A549 (cell line): ENCODE results near the gene TARP.

ENCODE experiments used
- ATAC-seq, 2 experiments: fragments of 200-7000 bp in 1 of 2; fragments of >200 bp in 1 of 2; cut with Nextera tagmentation in 1 of 2; cut with Tn5 transposase in 1 of 2; 3 replicates each; pipeline versions ENCODE4 v1.8.0 to v1.9.1; 2018 to 2020; ENCODE audit warnings: mild to moderate bottlenecking in 1 of 2, moderate library complexity in 1 of 2
- CTCF ChIA-PET: fragments of 300-600 bp; sonication (Branson Sonifier 250); formaldehyde crosslinking; extraction: SDS; loops from one replicate; lab custom pipeline; 2021; ENCODE audit warnings: antibody characterized with exemption, inconsistent platforms; lab: Yijun Ruan, JAX
- POLR2A ChIA-PET: fragments of 350-600 bp; formaldehyde crosslinking; extraction: SDS; loops from one replicate; lab custom pipeline; 2021; ENCODE audit warnings: antibody characterized with exemption, inconsistent platforms; lab: Yijun Ruan, JAX
- DNase-seq, 2 experiments: peaks; one replicate each; pipeline versions ENCODE4 v3.0.0 to v3.0.0-alpha.2; 2011 to 2016; ENCODE audit warnings: low read depth in 1 of 2, low spot score in 1 of 2
- FAIRE-seq: peaks from 2 replicates; lab custom pipeline; 2011; peaks lifted over from hg19 to GRCh38; lab: Jason Lieb, UNC
- H3K27ac ChIP-seq, 2 experiments: fragments of >200 bp; sonication (Bioruptor Twin); formaldehyde crosslinking; 3 replicates each; pipeline ENCODE4 v1.5.1; 2016 to 2017
- H3K4me1 ChIP-seq: fragments of >200 bp; sonication (Bioruptor Twin); formaldehyde crosslinking; 3 replicates; pipeline ENCODE4 v1.6.1; 2016
- H3K4me2 ChIP-seq: fragments of >200 bp; sonication (Bioruptor Twin); formaldehyde crosslinking; 3 replicates; pipeline ENCODE4 v1.6.1; 2016
- H3K4me3 ChIP-seq: fragments of >200 bp; sonication (Bioruptor Twin); formaldehyde crosslinking; 3 replicates; pipeline ENCODE4 v1.5.1; 2016
- H3K9me3 ChIP-seq: fragments of >200 bp; sonication (Bioruptor Twin); formaldehyde crosslinking; 3 replicates; pipeline ENCODE4 v1.6.1; 2016
- BHLHE40 ChIP-seq: IDR thresholded peaks from 2 replicates; pipeline ENCODE4 v1.6.1; 2012; ENCODE audit warnings: low read depth, low read length, inconsistent platforms
- CBX8 ChIP-seq: fragments of 200-600 bp; sonication (generic); IDR thresholded peaks from 2 replicates; pipeline ENCODE4 v1.6.1; 2016
- CHD2 ChIP-seq: fragments of 150-350 bp; IDR thresholded peaks from 2 replicates; pipeline ENCODE4 v1.6.1; 2014; ENCODE audit warnings: low read length; ENCODE audit not compliant: partially characterized antibody
- CHD4 ChIP-seq: fragments of 200-600 bp; sonication (generic); IDR thresholded peaks from 2 replicates; pipeline ENCODE4 v1.6.1; 2016; ENCODE audit warnings: antibody characterized with exemption, mild to moderate bottlenecking, borderline replicate concordance
- EHF ChIP-seq: fragments of 250-450 bp; sonication (Bioruptor Pico); IDR thresholded peaks from 2 replicates; pipeline ENCODE4 v1.5.0; 2020; ENCODE audit warnings: mild to moderate bottlenecking
- EHMT2 ChIP-seq: fragments of 200-600 bp; sonication (generic); IDR thresholded peaks from 2 replicates; pipeline ENCODE4 v1.6.1; 2016; ENCODE audit warnings: antibody characterized with exemption, low read depth, mild to moderate bottlenecking, moderate library complexity
- ESRRA ChIP-seq: fragments of 150-350 bp; IDR thresholded peaks from 2 replicates; pipeline ENCODE4 v1.6.1; 2014; ENCODE audit warnings: mild to moderate bottlenecking, low read length, borderline replicate concordance
- FOSB ChIP-seq: fragments of 250-450 bp; sonication (Bioruptor Pico); IDR thresholded peaks from 2 replicates; pipeline ENCODE4 v1.5.0; 2020; ENCODE audit warnings: mild to moderate bottlenecking, moderate library complexity
- GATA3 ChIP-seq: IDR thresholded peaks from 2 replicates; pipeline ENCODE4 v1.6.1; 2012; ENCODE audit warnings: borderline replicate concordance
- HEYL ChIP-seq: fragments of 250-450 bp; sonication (Bioruptor Pico); IDR thresholded peaks from 2 replicates; pipeline ENCODE4 v1.8.0; 2021; ENCODE audit warnings: mild to moderate bottlenecking, moderate library complexity
- HOXA7 ChIP-seq: fragments of 250-450 bp; sonication (Bioruptor Pico); IDR thresholded peaks from 2 replicates; pipeline ENCODE4 v1.5.0; 2020; ENCODE audit warnings: mild to moderate bottlenecking, moderate library complexity
- HOXB5 ChIP-seq: fragments of 250-450 bp; sonication (Bioruptor Pico); IDR thresholded peaks from 2 replicates; pipeline ENCODE4 v1.5.0; 2020; ENCODE audit warnings: mild to moderate bottlenecking, moderate library complexity
- JUNB ChIP-seq: fragments of >200 bp; sonication (Bioruptor Twin); formaldehyde crosslinking; IDR thresholded peaks from 2 replicates; pipeline ENCODE4 v1.6.1; 2016
- KDM5A ChIP-seq: fragments of 200-600 bp; sonication (generic); IDR thresholded peaks from 2 replicates; pipeline ENCODE4 v1.6.1; 2016; ENCODE audit warnings: antibody characterized with exemption, mild to moderate bottlenecking
- MAFK ChIP-seq: fragments of 450-650 bp; IDR thresholded peaks from 2 replicates; pipeline ENCODE4 v1.6.1; 2014; ENCODE audit not compliant: partially characterized antibody
- MAZ ChIP-seq: fragments of 150-350 bp; IDR thresholded peaks from 2 replicates; pipeline ENCODE4 v1.6.1; 2014; ENCODE audit warnings: antibody characterized with exemption, low read depth, low read length, borderline replicate concordance
- MYC ChIP-seq: IDR thresholded peaks from 2 replicates; pipeline ENCODE4 v1.6.1; 2012; ENCODE audit warnings: mild to moderate bottlenecking, inconsistent platforms, low read length, improper control_type of control experiment, borderline replicate concordance
- NR3C1 ChIP-seq: fragments of >200 bp; sonication (Bioruptor Twin); formaldehyde crosslinking; IDR thresholded peaks from 3 replicates; pipeline ENCODE4 v1.6.1; 2017
- RAD21 ChIP-seq, 2 experiments: fragments of >200 bp in 1 of 2; sonication (Bioruptor Twin) in 1 of 2; formaldehyde crosslinking in 1 of 2; IDR thresholded peaks in 1 of 2; conservative IDR thresholded peaks in 1 of 2; 2 replicates in 1 of 2; 3 replicates in 1 of 2; pipeline ENCODE4 v1.6.1; 2012 to 2018; ENCODE audit warnings: inconsistent platforms in 1 of 2
- RARB ChIP-seq: fragments of 250-450 bp; sonication (Bioruptor Pico); IDR thresholded peaks from 2 replicates; pipeline ENCODE4 v1.8.0; 2021; ENCODE audit warnings: mild to moderate bottlenecking, moderate library complexity
- SMC3 ChIP-seq: fragments of >200 bp; sonication (Bioruptor Twin); formaldehyde crosslinking; IDR thresholded peaks from 3 replicates; pipeline ENCODE4 v1.6.1; 2018; ENCODE audit warnings: inconsistent platforms
- ZC3H11A ChIP-seq: fragments of 450-650 bp; IDR thresholded peaks from 2 replicates; pipeline ENCODE4 v1.6.1; 2014; ENCODE audit warnings: antibody characterized with exemption, mild to moderate bottlenecking
- WGBS: methylation state at CpG from one replicate; pipeline ENCODE4 v1.1.6; 2017; ENCODE audit errors: missing lambda C conversion rate; 5-methylcytosine and 5-hydroxymethylcytosine counted together
- TF ChIP-seq, protein P1 (sequence below): fragments of 450-650 bp; IDR thresholded peaks from 2 replicates; pipeline ENCODE4 v1.6.1; 2014; ENCODE audit warnings: antibody characterized with exemption
- TF ChIP-seq, protein P2 (sequence below): fragments of >200 bp; sonication (Bioruptor Twin); formaldehyde crosslinking; IDR thresholded peaks from 3 replicates; pipeline ENCODE4 v1.5.1; 2016
- TF ChIP-seq, protein P3 (sequence below): IDR thresholded peaks from 2 replicates; pipeline ENCODE4 v1.6.1; 2012
- TF ChIP-seq, protein P4 (sequence below): fragments of >200 bp; sonication (Bioruptor Twin); formaldehyde crosslinking; IDR thresholded peaks from 2 replicates; pipeline ENCODE4 v1.6.1; 2016
- TF ChIP-seq, protein P5 (sequence below): IDR thresholded peaks from 2 replicates; pipeline ENCODE4 v1.6.1; 2012; ENCODE audit warnings: low read depth, borderline replicate concordance

TARP gene

DNA sequence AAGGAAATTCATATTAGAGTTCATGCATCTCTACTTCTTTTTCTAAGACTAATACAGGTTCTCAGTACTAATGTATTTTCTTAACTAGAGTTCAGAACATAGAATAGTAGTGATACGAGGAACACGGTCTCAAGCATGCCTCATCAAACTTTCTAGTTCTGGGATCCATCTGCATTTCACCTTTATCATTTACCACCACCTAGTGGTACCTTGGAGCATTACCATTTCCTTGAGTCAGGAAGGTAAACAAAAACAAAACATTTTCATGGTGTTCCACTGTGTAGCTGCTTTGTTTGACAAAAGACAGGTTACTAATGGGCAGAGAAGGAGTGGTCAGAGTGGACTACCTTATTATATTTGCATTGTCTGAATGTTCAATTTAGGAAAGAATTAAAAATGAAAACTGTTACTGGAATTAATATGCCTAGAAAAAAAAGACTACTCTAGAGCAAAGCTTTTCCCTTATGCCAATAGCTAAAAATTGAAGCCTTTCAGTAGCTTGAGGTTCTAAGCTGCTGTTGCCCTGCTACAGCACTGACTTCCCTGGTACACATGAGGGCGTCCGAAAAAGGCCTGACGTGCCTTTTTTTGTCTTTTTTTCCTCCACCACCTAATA is 50.8 kb downstream of the TARP start:
- TF ChIP-seq KDM5A (no peak), RARB (no peak), ESRRA (no peak), MYC (no peak), ZC3H11A (no peak), GATA3 (no peak), BHLHE40 (no peak), FOSB (CRISPR knock-in tag) (no peak), CHD4 (no peak), HOXA7 (CRISPR knock-in tag) (no peak), SMC3 (peak; percentile 71), JUNB (no peak), EHF (CRISPR knock-in tag) (no peak), EHMT2 (no peak), MAFK (no peak), NR3C1 (no peak), HEYL (CRISPR knock-in tag) (no peak), HOXB5 (CRISPR knock-in tag) (no peak), MAZ (no peak), RAD21 (conservative IDR thresholded peaks at IDR 0.05 in 1 of 2, IDR thresholded peaks at IDR 0.05 in 1 of 2) (peak; percentile 89 to 90)
- TF ChIP-seq, protein P1, sequence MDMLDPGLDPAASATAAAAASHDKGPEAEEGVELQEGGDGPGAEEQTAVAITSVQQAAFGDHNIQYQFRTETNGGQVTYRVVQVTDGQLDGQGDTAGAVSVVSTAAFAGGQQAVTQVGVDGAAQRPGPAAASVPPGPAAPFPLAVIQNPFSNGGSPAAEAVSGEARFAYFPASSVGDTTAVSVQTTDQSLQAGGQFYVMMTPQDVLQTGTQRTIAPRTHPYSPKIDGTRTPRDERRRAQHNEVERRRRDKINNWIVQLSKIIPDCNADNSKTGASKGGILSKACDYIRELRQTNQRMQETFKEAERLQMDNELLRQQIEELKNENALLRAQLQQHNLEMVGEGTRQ = no peak
- TF ChIP-seq, protein P2, sequence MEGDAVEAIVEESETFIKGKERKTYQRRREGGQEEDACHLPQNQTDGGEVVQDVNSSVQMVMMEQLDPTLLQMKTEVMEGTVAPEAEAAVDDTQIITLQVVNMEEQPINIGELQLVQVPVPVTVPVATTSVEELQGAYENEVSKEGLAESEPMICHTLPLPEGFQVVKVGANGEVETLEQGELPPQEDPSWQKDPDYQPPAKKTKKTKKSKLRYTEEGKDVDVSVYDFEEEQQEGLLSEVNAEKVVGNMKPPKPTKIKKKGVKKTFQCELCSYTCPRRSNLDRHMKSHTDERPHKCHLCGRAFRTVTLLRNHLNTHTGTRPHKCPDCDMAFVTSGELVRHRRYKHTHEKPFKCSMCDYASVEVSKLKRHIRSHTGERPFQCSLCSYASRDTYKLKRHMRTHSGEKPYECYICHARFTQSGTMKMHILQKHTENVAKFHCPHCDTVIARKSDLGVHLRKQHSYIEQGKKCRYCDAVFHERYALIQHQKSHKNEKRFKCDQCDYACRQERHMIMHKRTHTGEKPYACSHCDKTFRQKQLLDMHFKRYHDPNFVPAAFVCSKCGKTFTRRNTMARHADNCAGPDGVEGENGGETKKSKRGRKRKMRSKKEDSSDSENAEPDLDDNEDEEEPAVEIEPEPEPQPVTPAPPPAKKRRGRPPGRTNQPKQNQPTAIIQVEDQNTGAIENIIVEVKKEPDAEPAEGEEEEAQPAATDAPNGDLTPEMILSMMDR = peak; percentile 95
- TF ChIP-seq, protein P3, sequence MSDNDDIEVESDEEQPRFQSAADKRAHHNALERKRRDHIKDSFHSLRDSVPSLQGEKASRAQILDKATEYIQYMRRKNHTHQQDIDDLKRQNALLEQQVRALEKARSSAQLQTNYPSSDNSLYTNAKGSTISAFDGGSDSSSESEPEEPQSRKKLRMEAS = no peak
- TF ChIP-seq, protein P4, sequence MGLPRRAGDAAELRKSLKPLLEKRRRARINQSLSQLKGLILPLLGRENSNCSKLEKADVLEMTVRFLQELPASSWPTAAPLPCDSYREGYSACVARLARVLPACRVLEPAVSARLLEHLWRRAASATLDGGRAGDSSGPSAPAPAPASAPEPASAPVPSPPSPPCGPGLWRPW = no peak
- TF ChIP-seq, protein P5, sequence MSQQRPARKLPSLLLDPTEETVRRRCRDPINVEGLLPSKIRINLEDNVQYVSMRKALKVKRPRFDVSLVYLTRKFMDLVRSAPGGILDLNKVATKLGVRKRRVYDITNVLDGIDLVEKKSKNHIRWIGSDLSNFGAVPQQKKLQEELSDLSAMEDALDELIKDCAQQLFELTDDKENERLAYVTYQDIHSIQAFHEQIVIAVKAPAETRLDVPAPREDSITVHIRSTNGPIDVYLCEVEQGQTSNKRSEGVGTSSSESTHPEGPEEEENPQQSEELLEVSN = no peak
- peaks cover 4% of the 10 kb centered on the region; the same call in 2 of the 3 replicates for H3K4me1 ChIP-seq
- DNase-seq (peak; percentile 48 to 67), FAIRE-seq (peak; percentile 84), ATAC-seq (peak; percentile 81 to 84; a peak in 5 of 6 replicates)
- WGBS = 63% methylated on average over 5 of the region's 5 CpGs
- H3K4me2 ChIP-seq = no peak overlapping the region
- POLR2A ChIA-PET = interaction anchor here (1.2 kb wide), 1 partner anchor 45 kb away, joined by 4 read pairs; the partner anchor contains the start of gene STARD3NL
- no peaks in the 10 kb centered on the region for H3K9me3 ChIP-seq
- H3K4me3 ChIP-seq = no peak overlapping the region
- H3K27ac ChIP-seq = no peak overlapping the region
- CTCF ChIA-PET = interaction anchor here (0.7 to 5.0 kb wide), 30 partner anchors 11 to 1392 kb away, joined by 3 to 47 read pairs (median 4); partner anchors contain the start of genes EPDR1, SFRP4 and STARD3NL

DNA sequence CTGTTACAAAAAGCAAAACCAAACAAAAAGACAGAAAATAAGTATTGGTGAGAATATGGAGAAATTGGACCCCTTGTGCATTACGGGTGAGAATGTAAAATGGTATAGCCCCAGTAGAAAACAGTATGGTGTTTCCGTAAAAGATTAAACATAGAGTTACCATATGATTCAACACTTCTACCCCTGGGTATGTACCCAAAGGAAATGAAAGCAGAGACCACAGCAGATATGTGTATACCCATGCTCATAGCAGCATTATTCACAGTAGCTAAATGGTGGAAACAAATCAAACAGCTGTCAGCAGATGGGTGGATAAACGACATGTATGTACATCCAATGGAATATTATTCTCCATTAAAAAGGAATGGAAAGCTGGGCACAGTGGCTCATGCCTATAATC is 53.0 kb downstream of the TARP start:
- H3K9me3 ChIP-seq = no peaks in the 10 kb centered on the region
- ATAC-seq = no peak
- 77% methylated on average over 3 of the region's 3 CpGs for WGBS
- H3K4me2 ChIP-seq = no peak overlapping the region
- TF ChIP-seq RARB (no peak), CHD2 (no peak), CBX8 (no peak)
- H3K4me1 ChIP-seq = peaks cover 14% of the 10 kb centered on the region
- ChIA-PET CTCF (interaction anchor here (1.1 to 5.0 kb wide), 8 partner anchors 9 to 319 kb away, joined by 4 to 47 read pairs (median 14); partner anchors contain the start of gene SFRP4), POLR2A (no interaction called here)
- no peak overlapping the region for H3K27ac ChIP-seq
- DNase-seq = no peak
- no peak overlapping the region for H3K4me3 ChIP-seq
- FAIRE-seq = no peak
